NCI-H1694 (cell line): ENCODE results near the gene SH3TC2.

ENCODE experiments used
- DNase-seq: peaks from one replicate; lab custom pipeline; 2025; lab: John Stamatoyannopoulos, UW

The SH3TC2 gene

GRCh38 chr5:149060325-149060724 is 2.5 kb downstream of the SH3TC2 start:
- DNase-seq: no peak

GRCh38 chr5:149056616-149057165 is 6.2 kb downstream of the SH3TC2 start:
- DNase-seq: no peak

- DNase-seq: no peak
Measured at GRCh38 chr5:149054416-149054815, 8.4 kb downstream of the SH3TC2 start.

- DNase-seq: no peak
Measured at GRCh38 chr5:149053072-149053695, 9.7 kb downstream of the SH3TC2 start.

GRCh38 chr5:149049371-149049781 is 13.5 kb downstream of the SH3TC2 start:
- DNase-seq: no peak

GRCh38 chr5:149048811-149049210 is 14.1 kb downstream of the SH3TC2 start:
- no peak for DNase-seq

GRCh38 chr5:149047462-149047861 is 15.4 kb downstream of the SH3TC2 start:
- DNase-seq: no peak

GRCh38 chr5:149046196-149046829 is 16.5 kb downstream of the SH3TC2 start:
- no peak for DNase-seq

GRCh38 chr5:149045089-149045460 is 17.8 kb downstream of the SH3TC2 start:
- no peak for DNase-seq

- no peak for DNase-seq
Measured at GRCh38 chr5:149044453-149045088, 18.3 kb downstream of the SH3TC2 start.

- DNase-seq: no peak
Measured at GRCh38 chr5:149043641-149044040, 19.2 kb downstream of the SH3TC2 start.

- no peak for DNase-seq
Measured at GRCh38 chr5:149042865-149043264, 20.0 kb downstream of the SH3TC2 start.

GRCh38 chr5:149041242-149041641 is 21.6 kb downstream of the SH3TC2 start:
- no peak for DNase-seq

GRCh38 chr5:149040421-149040820 is 22.4 kb downstream of the SH3TC2 start:
- DNase-seq: no peak

GRCh38 chr5:149039506-149039905 is 23.4 kb downstream of the SH3TC2 start:
- no peak for DNase-seq

- DNase-seq: no peak
Measured at GRCh38 chr5:149038336-149039080, 24.4 kb downstream of the SH3TC2 start.

- DNase-seq: no peak
Measured at GRCh38 chr5:149037817-149038216, 25.0 kb downstream of the SH3TC2 start.

- DNase-seq: no peak
Measured at GRCh38 chr5:149036970-149037369, 25.9 kb downstream of the SH3TC2 start.

GRCh38 chr5:149036168-149036567 is 26.7 kb downstream of the SH3TC2 start:
- DNase-seq: no peak

- DNase-seq: peak; percentile 4
Measured at GRCh38 chr5:149035372-149035790, 27.5 kb downstream of the SH3TC2 start.

GRCh38 chr5:149030838-149031397 is 31.9 kb downstream of the SH3TC2 start:
- no peak for DNase-seq

- DNase-seq: no peak
Measured at GRCh38 chr5:149030392-149030791, 32.5 kb downstream of the SH3TC2 start.
